ENCODE results near the gene RAB7A. TPM values are rescaled to one million over a fixed set of nuclear protein-coding genes. Genes with fewer than 3 reads are reported as not detected.

RAB7A gene
- total and polyA plus RNA-seq, 2 of the 8 experiments (the other 6 are each of a cell fraction or from before 2014, with no cell fraction given): 179 to 195 TPM

GRCh38 chr3:128764863-128765262 is 38.9 kb downstream of the RAB7A start:
- no peak overlapping the region for H2BK120ac ChIP-seq (replicated peaks; ENCODE audit: low read depth, low read length)
- H3K56ac ChIP-seq (replicated peaks; ENCODE audit: insufficient read length, low read depth, low read length): no peak overlapping the region
- no peaks in the 10 kb centered on the region; a peak in 3 of 7 replicates for H3K4me1 ChIP-seq (replicated peaks in 1 of 4; ENCODE audit: control insufficient read depth in 3 of 4, insufficient read depth in 4 of 4, low read length in 3 of 4)
- no peaks in the 10 kb centered on the region; the same call in 1 of the 2 replicates for H3K23me2 ChIP-seq (ENCODE audit: low read depth, low read length)
- FAIRE-seq (no peak), DNase-seq (ENCODE audit: low read depth in 1 of 2, low spot score in 2 of 2) (no peak)
- H2BK15ac ChIP-seq (ENCODE audit: low read length): no peak overlapping the region
- H3K4me2 ChIP-seq (ENCODE audit: insufficient read depth in 1 of 2, low read depth in 2 of 2, low read length in 2 of 2): no peak overlapping the region
- no peak overlapping the region for H3K23ac ChIP-seq (ENCODE audit: insufficient read length)
- no peaks in the 10 kb centered on the region for H3K9me3 ChIP-seq (ENCODE audit: insufficient read depth in 2 of 2, low read depth in 1 of 2, low read length in 1 of 2)
- H4K91ac ChIP-seq (replicated peaks; ENCODE audit: insufficient read length, low read length): no peak overlapping the region
- H2AK5ac ChIP-seq (ENCODE audit: low read depth, low read length): no peak overlapping the region
- no peak overlapping the region for H3K4me3 ChIP-seq (ENCODE audit: extremely low read depth in 1 of 4, insufficient read depth in 2 of 4, low read depth in 3 of 4, low read length in 4 of 4)
- H3K9ac ChIP-seq (replicated peaks in 1 of 4; ENCODE audit: extremely low read depth in 1 of 4, low read depth in 3 of 4, low read length in 3 of 4): no peak overlapping the region
- 0 out of 8 replicates have a peak, but pooled peaks cover 0 to 4% (median 1%) of the 10 kb centered on the region in 4 experiments for H3K36me3 ChIP-seq (ENCODE audit: control insufficient read depth in 2 of 4, insufficient read depth in 4 of 4, low read length in 3 of 4)
- ChIA-PET CTCF (ENCODE audit: partially characterized antibody) (interaction anchor here (0.7 to 1.0 kb wide), 2 partner anchors 13 to 249 kb away, joined by 3 read pairs; no protein-coding TSS in a partner anchor), POLR2A (ENCODE audit: partially characterized antibody) (interaction anchor here (1.8 kb wide), 1 partner anchor 13 kb away, joined by 6 read pairs; no protein-coding TSS in a partner anchor)
- H3K27ac ChIP-seq (ENCODE audit: low read depth, low read length): no peak overlapping the region
- 95% methylated on average over 29 of the region's 30 CpGs; no CpG with 5 or more reads in 1 of the 2 experiments for WGBS, 2 experiments (ENCODE audit: extremely low coverage in 1 of 2, insufficient coverage in 1 of 2, insufficient read length in 1 of 2, insufficient replicate concordance in 2 of 2, low coverage in 1 of 2, low lambda C conversion rate in 2 of 2, missing lambda C conversion rate in 1 of 2)
- H4K20me1 ChIP-seq (replicated peaks in 1 of 2; ENCODE audit: control insufficient read depth in 1 of 2, insufficient read depth in 2 of 2, low read length in 2 of 2): peaks cover 18 to 28% of the 10 kb centered on the region in 2 experiments
- no peak overlapping the region for H2BK20ac ChIP-seq (ENCODE audit: low read length)
- H2BK12ac ChIP-seq (ENCODE audit: low read depth, low read length): no peak overlapping the region
- peaks cover 6 to 95% of the 10 kb centered on the region in 2 experiments for H3K79me2 ChIP-seq (ENCODE audit: control insufficient read depth in 1 of 2, insufficient read depth in 2 of 2, low read length in 2 of 2)
- H3K4ac ChIP-seq (replicated peaks; ENCODE audit: insufficient read length, low read depth, low read length): no peak overlapping the region
- no peak overlapping the region for H3K18ac ChIP-seq (ENCODE audit: extremely low read depth, low read length)
- no peaks in the 10 kb centered on the region for H3K27me3 ChIP-seq (replicated peaks in 1 of 4; ENCODE audit: control insufficient read depth in 3 of 4, extremely low read depth in 1 of 4, insufficient read depth in 3 of 4, low read length in 3 of 4)
- H2AFZ ChIP-seq (ENCODE audit: low read length): no peak overlapping the region
- H2BK5ac ChIP-seq (ENCODE audit: low read depth, low read length): no peak overlapping the region
- H4K8ac ChIP-seq (ENCODE audit: extremely low read depth, insufficient read depth, low read length): no peak overlapping the region
- H3K14ac ChIP-seq (ENCODE audit: insufficient read length): no peak overlapping the region
- H4K5ac ChIP-seq (ENCODE audit: insufficient read length, low read depth, low read length): no peak overlapping the region
- H3K79me1 ChIP-seq (ENCODE audit: low read depth, low read length): peaks cover 11% of the 10 kb centered on the region
- TF ChIP-seq ATF2 (IDR thresholded peaks at IDR 0.05; ENCODE audit: low read length) (no peak), CHD1 (IDR thresholded peaks at IDR 0.05; ENCODE audit: low read depth, low read length) (no peak), RXRA (IDR thresholded peaks at IDR 0.05; ENCODE audit: insufficient read depth, low read depth, low read length) (no peak), NRF1 (IDR thresholded peaks at IDR 0.05; ENCODE audit: low read depth, low read length) (no peak), POU5F1 (IDR thresholded peaks at IDR 0.05; ENCODE audit: low read depth, low read length) (no peak), TBP (IDR thresholded peaks at IDR 0.05; ENCODE audit: low read depth, low read length) (no peak), EZH2 (IDR thresholded peaks at IDR 0.05; ENCODE audit: low read depth, low read length, severe bottlenecking) (no peak), JUND (IDR thresholded peaks at IDR 0.05; ENCODE audit: low read length) (no peak), BCL11A (IDR thresholded peaks at IDR 0.05; ENCODE audit: low read depth in 2 of 2, low read length in 2 of 2) (no peak), MAFK (IDR thresholded peaks at IDR 0.05; ENCODE audit: low read depth, low read length) (no peak), TEAD4 (IDR thresholded peaks at IDR 0.05; ENCODE audit: low read depth, low read length) (no peak), KDM5A (IDR thresholded peaks at IDR 0.05; ENCODE audit: low read length) (no peak), BRCA1 (IDR thresholded peaks at IDR 0.05; ENCODE audit: low read depth, low read length) (no peak)

Measured in H1 (cell line).